Neural progenitor cell (in vitro differentiated cells): ENCODE data around the gene PRRX2.

Source experiments
- EZH2 ChIP-seq: fragments of 200-600 bp; sonication (generic); IDR thresholded peaks from 2 replicates; pipeline ENCODE4 v1.6.1; 2017; ENCODE audit warnings: antibody characterized with exemption, mild to moderate bottlenecking, moderate library complexity
- EZH2phosphoT487 ChIP-seq: fragments of 200-600 bp; sonication (generic); IDR thresholded peaks from 2 replicates; pipeline ENCODE4 v1.6.1; 2017; ENCODE audit warnings: antibody characterized with exemption
- TF ChIP-seq, protein P1 (sequence below): fragments of 200-600 bp; sonication (generic); IDR thresholded peaks from 2 replicates; pipeline ENCODE4 v1.5.1; 2017; ENCODE audit warnings: antibody characterized with exemption, mild to moderate bottlenecking

DNA sequence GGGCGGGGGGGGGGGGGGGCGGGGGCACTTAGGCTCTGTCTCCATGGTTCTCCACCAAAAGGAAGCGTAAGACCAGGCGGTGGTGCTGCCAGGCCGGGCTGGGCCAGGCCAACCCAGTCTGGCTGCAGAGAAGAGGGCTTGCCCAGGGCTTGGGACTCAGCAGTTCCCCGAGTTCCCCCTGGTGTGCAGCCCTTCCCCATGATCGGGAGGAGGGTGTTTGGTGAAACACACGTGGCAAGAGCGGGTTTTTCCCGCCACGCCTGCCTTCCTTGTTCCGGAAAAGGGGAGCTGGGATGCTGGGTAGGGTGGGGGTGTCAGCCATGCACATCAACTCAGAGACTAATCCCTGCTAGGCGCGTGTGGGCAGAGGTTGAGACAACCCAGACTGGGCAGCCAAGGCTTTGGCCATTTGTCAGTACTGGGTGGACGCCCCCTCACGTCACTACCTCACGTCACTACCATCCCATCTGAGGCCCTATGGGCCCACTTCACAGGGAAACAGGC, 32.9 kb downstream of the PRRX2 start:
- TF ChIP-seq, protein P1, sequence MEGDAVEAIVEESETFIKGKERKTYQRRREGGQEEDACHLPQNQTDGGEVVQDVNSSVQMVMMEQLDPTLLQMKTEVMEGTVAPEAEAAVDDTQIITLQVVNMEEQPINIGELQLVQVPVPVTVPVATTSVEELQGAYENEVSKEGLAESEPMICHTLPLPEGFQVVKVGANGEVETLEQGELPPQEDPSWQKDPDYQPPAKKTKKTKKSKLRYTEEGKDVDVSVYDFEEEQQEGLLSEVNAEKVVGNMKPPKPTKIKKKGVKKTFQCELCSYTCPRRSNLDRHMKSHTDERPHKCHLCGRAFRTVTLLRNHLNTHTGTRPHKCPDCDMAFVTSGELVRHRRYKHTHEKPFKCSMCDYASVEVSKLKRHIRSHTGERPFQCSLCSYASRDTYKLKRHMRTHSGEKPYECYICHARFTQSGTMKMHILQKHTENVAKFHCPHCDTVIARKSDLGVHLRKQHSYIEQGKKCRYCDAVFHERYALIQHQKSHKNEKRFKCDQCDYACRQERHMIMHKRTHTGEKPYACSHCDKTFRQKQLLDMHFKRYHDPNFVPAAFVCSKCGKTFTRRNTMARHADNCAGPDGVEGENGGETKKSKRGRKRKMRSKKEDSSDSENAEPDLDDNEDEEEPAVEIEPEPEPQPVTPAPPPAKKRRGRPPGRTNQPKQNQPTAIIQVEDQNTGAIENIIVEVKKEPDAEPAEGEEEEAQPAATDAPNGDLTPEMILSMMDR, result no peak
- TF ChIP-seq EZH2phosphoT487, result no peak
- TF ChIP-seq EZH2, result no peak
